K562 (cell line): ENCODE results near the gene PDE6G. TPM values are rescaled to one million over a fixed set of nuclear protein-coding genes. Genes with fewer than 3 reads are reported as not detected.

ENCODE experiments used
- BRCA1 ChIP-seq, 2 experiments: fragments of 450-650 bp in 1 of 2; sonication (generic) in 1 of 2; formaldehyde crosslinking in 1 of 2; IDR thresholded peaks; 2 replicates each; pipeline versions ENCODE4 v1.5.0 to v1.6.1; 2017 to 2020; ENCODE audit warnings: mild to moderate bottlenecking in 1 of 2, missing genetic modification reagents in 1 of 2
- FOXP1 ChIP-seq: sonication (generic); formaldehyde crosslinking; IDR thresholded peaks from 2 replicates; pipeline ENCODE4 v1.8.0; 2022; ENCODE audit warnings: mild to moderate bottlenecking, missing genetic modification reagents
- KLF13 ChIP-seq: fragments of 450-650 bp; IDR thresholded peaks from 2 replicates; pipeline ENCODE4 v1.6.1; 2016; ENCODE audit warnings: missing genetic modification characterization, low read depth, mild to moderate bottlenecking, missing compliant biosample characterization, moderate library complexity, borderline replicate concordance
- MEF2D ChIP-seq: conservative IDR thresholded peaks from 2 replicates; pipeline ENCODE4 v1.6.1; 2016; ENCODE audit warnings: low read depth, missing genetic modification characterization, missing compliant biosample characterization
- NFATC3 ChIP-seq: fragments of 450-650 bp; IDR thresholded peaks from 2 replicates; pipeline ENCODE4 v1.6.1; 2017; ENCODE audit warnings: mild to moderate bottlenecking
- NR4A1 ChIP-seq, 2 experiments: fragments of 250-450 bp in 1 of 2; fragments of 450-650 bp in 1 of 2; sonication (Bioruptor Pico) in 1 of 2; IDR thresholded peaks; 2 replicates each; pipeline versions ENCODE4 v1.4.0 to v1.6.1; 2016 to 2020; ENCODE audit warnings: mild to moderate bottlenecking in 2 of 2, missing compliant biosample characterization in 1 of 2, missing genetic modification characterization in 1 of 2, moderate library complexity in 1 of 2
- PTBP1 ChIP-seq: fragments of 200-400 bp; formaldehyde crosslinking; IDR thresholded peaks from 2 replicates; pipeline ENCODE4 v1.6.1; 2017; ENCODE audit warnings: low read depth, low read length
- STAG1 ChIP-seq: sonication (generic); formaldehyde crosslinking; IDR thresholded peaks from 2 replicates; pipeline ENCODE4 v1.5.0; 2020; ENCODE audit warnings: missing genetic modification reagents, borderline replicate concordance
- TAF7 ChIP-seq: fragments of 450-650 bp; IDR thresholded peaks from 2 replicates; pipeline ENCODE4 v1.6.1; 2016; ENCODE audit warnings: missing genetic modification characterization, missing compliant biosample characterization
- ZZZ3 ChIP-seq: fragments of 450-650 bp; IDR thresholded peaks from 2 replicates; pipeline ENCODE4 v1.6.1; 2016; ENCODE audit warnings: antibody characterized with exemption, mild to moderate bottlenecking, moderate library complexity
- polyA plus RNA-seq, 8 experiments: library from polyadenylated mRNA; depleted of rRNA in 4 of 8; stranded (reverse) in 5 of 8; unstranded in 3 of 8; fragments of >200 nt; fragmentation: Nextera tagmentation in 2 of 8; fragmentation: Illumina TruSeq in 1 of 8; extraction: Ambion mirVana in 2 of 8; extraction: Trizol in 1 of 8; gene quantifications; 2 replicates each; pipeline versions ENCODE4 v1.2.1 to v1.2.3, GENCODE V29; 2011 to 2014; ENCODE audit warnings: inconsistent platforms in 1 of 8, missing spikeins in 1 of 8
- total RNA-seq, 7 experiments: library from RNA; depleted of rRNA in 6 of 7; stranded (reverse); fragments of >200 nt in 6 of 7; fragmentation: Illumina TruSeq in 2 of 7; extraction: Trizol in 2 of 7; gene quantifications; 2 replicates each; pipeline versions ENCODE4 v1.2.1 to v1.2.3, GENCODE V29; 2011 to 2021; ENCODE audit warnings: low replicate concordance in 1 of 7
- TF ChIP-seq, protein P1 (sequence below), 3 experiments: IDR thresholded peaks in 2 of 3; conservative IDR thresholded peaks in 1 of 3; 2 replicates each; pipeline ENCODE4 v1.5.1; 2011 to 2012; ENCODE audit warnings: low read length in 3 of 3, mild to moderate bottlenecking in 3 of 3, control low read depth in 2 of 3, improper control_type of control experiment in 1 of 3, inconsistent platforms in 1 of 3, low read depth in 1 of 3, mixed read lengths in 1 of 3, moderate library complexity in 1 of 3; ENCODE audit not compliant: insufficient read depth in 2 of 3
- TF ChIP-seq, protein P2 (sequence below), 2 experiments: fragments of 450-650 bp; IDR thresholded peaks; 2 replicates each; pipeline ENCODE4 v1.6.1; 2016; ENCODE audit warnings: mild to moderate bottlenecking in 2 of 2, borderline replicate concordance in 1 of 2, low read depth in 1 of 2, moderate library complexity in 1 of 2
- TF ChIP-seq, protein P3 (sequence below): fragments of 450-650 bp; IDR thresholded peaks from 2 replicates; pipeline ENCODE4 v1.6.1; 2016; ENCODE audit warnings: missing biosample characterization, missing genetic modification characterization

Gene PDE6G
- total and polyA plus RNA-seq, 9 of the 15 experiments (the other 6 are each of a cell fraction or from before 2014, with no cell fraction given), result 0.14 to 0.59 TPM; not detected in 7

GRCh38 chr17:81665205-81666091, 9.1 kb upstream of the PDE6G start (continued):
- TF ChIP-seq STAG1 (CRISPR knock-in tag) (no peak), KLF13 (tag) (peak; percentile 85; the same call in 1 of the 2 replicates), MEF2D (tag) (peak; percentile 73), FOXP1 (CRISPR knock-in tag) (no peak), NFATC3 (no peak), PTBP1 (no peak), NR4A1 (CRISPR knock-in tag; IDR thresholded peaks at IDR 0.05) (peak; percentile 94; the same call in 1 of the 2 replicates), NR4A1 (tag; IDR thresholded peaks at IDR 0.05) (peak; percentile 98), BRCA1 (IDR thresholded peaks at IDR 0.05) (no peak), BRCA1 (CRISPR knock-in tag; IDR thresholded peaks at IDR 0.05) (no peak; the same call in 1 of the 2 replicates), ZZZ3 (no peak), TAF7 (tag) (peak; percentile 36; the same call in 1 of the 2 replicates)
- TF ChIP-seq, protein P1, sequence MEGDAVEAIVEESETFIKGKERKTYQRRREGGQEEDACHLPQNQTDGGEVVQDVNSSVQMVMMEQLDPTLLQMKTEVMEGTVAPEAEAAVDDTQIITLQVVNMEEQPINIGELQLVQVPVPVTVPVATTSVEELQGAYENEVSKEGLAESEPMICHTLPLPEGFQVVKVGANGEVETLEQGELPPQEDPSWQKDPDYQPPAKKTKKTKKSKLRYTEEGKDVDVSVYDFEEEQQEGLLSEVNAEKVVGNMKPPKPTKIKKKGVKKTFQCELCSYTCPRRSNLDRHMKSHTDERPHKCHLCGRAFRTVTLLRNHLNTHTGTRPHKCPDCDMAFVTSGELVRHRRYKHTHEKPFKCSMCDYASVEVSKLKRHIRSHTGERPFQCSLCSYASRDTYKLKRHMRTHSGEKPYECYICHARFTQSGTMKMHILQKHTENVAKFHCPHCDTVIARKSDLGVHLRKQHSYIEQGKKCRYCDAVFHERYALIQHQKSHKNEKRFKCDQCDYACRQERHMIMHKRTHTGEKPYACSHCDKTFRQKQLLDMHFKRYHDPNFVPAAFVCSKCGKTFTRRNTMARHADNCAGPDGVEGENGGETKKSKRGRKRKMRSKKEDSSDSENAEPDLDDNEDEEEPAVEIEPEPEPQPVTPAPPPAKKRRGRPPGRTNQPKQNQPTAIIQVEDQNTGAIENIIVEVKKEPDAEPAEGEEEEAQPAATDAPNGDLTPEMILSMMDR (IDR thresholded peaks at IDR 0.05 in 2 of 3, conservative IDR thresholded peaks at IDR 0.05 in 1 of 3; ENCODE audit: insufficient read depth in 2 of 3, low read depth in 1 of 3, low read length in 3 of 3), result no peak
- TF ChIP-seq, protein P2, sequence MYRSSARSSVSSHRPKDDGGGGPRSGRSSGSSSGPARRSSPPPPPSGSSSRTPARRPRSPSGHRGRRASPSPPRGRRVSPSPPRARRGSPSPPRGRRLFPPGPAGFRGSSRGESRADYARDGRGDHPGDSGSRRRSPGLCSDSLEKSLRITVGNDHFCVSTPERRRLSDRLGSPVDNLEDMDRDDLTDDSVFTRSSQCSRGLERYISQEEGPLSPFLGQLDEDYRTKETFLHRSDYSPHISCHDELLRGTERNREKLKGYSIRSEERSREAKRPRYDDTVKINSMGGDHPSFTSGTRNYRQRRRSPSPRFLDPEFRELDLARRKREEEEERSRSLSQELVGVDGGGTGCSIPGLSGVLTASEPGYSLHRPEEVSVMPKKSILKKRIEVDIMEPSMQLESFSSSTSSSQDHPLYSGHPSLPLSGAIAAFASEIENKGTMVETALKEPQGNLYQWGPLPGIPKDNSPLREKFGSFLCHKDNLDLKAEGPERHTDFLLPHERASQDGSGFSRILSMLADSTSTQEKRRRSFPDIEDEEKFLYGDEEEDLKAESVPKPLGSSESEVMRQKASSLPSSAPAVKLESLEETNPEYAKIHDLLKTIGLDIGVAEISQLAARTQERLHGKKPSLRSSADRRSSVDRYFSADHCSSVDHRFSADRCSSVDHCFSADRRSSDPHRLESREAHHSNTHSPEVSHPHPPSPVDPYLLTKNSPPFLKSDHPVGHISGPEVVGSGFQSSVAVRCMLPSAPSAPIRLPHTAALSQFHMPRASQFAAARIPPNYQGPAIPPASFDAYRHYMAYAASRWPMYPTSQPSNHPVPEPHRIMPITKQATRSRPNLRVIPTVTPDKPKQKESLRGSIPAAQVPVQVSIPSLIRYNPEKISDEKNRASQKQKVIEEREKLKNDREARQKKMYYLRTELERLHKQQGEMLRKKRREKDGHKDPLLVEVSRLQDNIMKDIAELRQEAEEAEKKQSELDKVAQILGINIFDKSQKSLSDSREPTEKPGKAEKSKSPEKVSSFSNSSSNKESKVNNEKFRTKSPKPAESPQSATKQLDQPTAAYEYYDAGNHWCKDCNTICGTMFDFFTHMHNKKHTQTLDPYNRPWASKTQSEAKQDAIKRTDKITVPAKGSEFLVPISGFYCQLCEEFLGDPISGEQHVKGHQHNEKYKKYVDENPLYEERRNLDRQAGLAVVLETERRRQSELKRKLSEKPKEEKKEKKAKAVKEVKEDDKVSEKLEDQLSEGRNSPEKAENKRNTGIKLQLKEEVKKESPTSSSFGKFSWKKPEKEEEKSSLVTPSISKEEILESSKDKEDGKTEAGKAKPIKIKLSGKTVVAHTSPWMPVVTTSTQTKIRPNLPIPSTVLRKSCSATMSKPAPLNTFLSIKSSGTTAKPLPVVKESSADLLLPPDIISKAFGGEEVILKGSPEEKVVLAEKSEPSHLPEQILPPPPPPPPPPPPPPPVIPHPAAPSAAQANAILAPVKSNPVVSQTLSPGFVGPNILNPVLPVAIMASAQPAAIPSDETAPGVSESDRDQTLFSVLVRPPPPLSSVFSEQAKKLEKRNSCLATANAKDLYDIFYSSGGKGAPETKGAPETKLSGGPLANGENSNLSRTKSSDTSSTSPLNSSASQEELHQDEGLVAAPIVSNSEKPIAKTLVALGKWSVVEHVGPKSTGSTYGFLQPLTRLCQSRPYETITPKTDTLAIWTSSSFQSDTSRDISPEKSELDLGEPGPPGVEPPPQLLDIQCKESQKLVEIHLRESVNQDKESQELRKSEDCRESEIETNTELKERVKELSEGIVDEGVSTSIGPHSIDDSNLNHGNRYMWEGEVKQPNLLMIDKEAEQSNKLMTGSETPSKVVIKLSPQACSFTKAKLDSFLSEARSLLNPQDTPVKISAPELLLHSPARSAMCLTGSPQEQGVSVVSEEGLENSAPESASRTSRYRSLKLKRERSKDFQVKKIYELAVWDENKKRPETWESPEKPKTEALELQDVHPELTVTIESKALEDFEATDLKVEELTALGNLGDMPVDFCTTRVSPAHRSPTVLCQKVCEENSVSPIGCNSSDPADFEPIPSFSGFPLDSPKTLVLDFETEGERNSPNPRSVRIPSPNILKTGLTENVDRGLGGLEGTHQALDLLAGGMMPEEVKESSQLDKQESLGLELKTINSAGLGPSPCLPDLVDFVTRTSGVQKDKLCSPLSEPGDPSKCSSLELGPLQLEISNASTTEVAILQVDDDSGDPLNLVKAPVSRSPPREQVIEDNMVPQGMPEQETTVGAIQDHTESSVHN (IDR thresholded peaks at IDR 0.05; ENCODE audit: borderline replicate concordance in 1 of 2, low read depth in 1 of 2), result no peak
- TF ChIP-seq, protein P3, sequence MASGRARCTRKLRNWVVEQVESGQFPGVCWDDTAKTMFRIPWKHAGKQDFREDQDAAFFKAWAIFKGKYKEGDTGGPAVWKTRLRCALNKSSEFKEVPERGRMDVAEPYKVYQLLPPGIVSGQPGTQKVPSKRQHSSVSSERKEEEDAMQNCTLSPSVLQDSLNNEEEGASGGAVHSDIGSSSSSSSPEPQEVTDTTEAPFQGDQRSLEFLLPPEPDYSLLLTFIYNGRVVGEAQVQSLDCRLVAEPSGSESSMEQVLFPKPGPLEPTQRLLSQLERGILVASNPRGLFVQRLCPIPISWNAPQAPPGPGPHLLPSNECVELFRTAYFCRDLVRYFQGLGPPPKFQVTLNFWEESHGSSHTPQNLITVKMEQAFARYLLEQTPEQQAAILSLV (tag), result 0 out of 2 replicates have a peak, but pooled peaks have one; percentile 78
